T-helper 1 cell (primary cell): Measurements from ENCODE around the gene KCNJ1.

Experiments
- DNase-seq, 5 donors: peaks; one replicate each; pipeline ENCODE4 v3.0.0-alpha.2; 2012 to 2020
- total RNA-seq, 4 donors: gene quantifications; one replicate each; lab custom pipeline; 2026; lab: John Stamatoyannopoulos, UW

Gene KCNJ1
- total RNA-seq: 0 to 1.2 (median 0.35) reads per million in 4 donors

DNA sequence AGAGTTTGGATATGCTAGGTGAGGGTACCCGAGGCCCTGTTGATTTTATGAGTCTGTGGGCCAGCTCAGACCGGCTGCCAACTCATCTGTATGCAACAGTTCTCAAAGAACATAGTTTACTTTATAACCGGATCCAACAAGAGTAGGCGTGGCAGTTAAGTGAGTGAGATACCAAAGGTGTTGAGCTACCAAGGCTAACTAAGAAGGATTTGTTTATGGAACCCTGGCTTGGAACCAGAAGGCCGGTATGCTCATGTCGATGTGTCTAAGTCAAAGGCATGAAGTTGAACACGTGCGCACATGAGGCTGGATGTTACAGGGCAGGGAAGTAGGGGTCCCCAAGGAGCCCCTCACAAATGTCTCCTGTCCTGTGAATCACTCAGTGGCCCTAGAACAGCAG is at the start of gene KCNJ1:
Gene KCNJ1 (minus strand): TSS at position 20 of the 400 bp plus-strand sequence. CDS start 27,053 bp downstream, outside the sequence.
- DNase-seq: peak in 1 of 5 donors; percentile 45

GRCh38 chr11:128916681-128917080 is 49.6 kb upstream of the KCNJ1 start:
- no peak for DNase-seq

- no peak for DNase-seq
Measured at GRCh38 chr11:128916037-128916572, 49.0 kb upstream of the KCNJ1 start.

DNA sequence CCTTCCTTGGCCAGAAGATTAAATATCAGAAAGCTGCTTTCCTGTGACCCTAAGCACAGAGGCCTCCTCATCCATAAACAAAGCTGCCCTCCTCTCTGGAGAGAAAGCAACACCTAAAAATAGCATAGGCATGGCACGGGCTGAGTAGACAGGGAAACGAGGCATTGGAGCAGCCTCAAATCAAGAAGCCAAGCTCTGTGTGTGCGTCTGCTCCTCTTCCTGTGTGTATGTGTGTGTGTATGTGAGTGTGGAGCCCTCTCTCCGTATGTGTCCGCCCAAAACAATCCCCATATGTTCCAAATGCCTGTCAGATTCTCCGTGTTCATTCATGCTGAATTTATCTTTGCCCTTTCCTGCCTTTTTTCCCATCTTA is 48.0 kb upstream of the KCNJ1 start:
- DNase-seq: no peak

- no peak for DNase-seq
Measured at GRCh38 chr11:128914216-128915148, 47.4 kb upstream of the KCNJ1 start.

- DNase-seq: no peak
Measured at GRCh38 chr11:128913806-128914205, 46.7 kb upstream of the KCNJ1 start.

DNA sequence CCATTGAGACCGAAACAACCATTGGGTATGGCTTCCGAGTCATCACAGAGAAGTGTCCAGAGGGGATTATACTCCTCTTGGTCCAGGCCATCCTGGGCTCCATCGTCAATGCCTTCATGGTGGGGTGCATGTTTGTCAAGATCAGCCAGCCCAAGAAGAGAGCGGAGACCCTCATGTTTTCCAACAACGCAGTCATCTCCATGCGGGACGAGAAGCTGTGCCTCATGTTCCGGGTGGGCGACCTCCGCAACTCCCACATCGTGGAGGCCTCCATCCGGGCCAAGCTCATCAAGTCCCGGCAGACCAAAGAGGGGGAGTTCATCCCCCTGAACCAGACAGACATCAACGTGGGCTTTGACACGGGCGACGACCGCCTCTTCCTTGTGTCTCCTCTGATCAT is 44.6 kb upstream of the KCNJ1 start:
- DNase-seq: no peak

DNA sequence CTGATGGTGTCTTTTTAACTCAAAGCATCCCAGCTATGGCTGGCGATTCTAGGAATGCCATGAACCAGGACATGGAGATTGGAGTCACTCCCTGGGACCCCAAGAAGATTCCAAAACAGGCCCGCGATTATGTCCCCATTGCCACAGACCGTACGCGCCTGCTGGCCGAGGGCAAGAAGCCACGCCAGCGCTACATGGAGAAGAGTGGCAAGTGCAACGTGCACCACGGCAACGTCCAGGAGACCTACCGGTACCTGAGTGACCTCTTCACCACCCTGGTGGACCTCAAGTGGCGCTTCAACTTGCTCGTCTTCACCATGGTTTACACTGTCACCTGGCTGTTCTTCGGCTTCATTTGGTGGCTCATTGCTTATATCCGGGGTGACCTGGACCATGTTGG is 44.1 kb upstream of the KCNJ1 start:
- DNase-seq: no peak

- no peak for DNase-seq
Measured at GRCh38 chr11:128910576-128910975, 43.5 kb upstream of the KCNJ1 start.

DNA sequence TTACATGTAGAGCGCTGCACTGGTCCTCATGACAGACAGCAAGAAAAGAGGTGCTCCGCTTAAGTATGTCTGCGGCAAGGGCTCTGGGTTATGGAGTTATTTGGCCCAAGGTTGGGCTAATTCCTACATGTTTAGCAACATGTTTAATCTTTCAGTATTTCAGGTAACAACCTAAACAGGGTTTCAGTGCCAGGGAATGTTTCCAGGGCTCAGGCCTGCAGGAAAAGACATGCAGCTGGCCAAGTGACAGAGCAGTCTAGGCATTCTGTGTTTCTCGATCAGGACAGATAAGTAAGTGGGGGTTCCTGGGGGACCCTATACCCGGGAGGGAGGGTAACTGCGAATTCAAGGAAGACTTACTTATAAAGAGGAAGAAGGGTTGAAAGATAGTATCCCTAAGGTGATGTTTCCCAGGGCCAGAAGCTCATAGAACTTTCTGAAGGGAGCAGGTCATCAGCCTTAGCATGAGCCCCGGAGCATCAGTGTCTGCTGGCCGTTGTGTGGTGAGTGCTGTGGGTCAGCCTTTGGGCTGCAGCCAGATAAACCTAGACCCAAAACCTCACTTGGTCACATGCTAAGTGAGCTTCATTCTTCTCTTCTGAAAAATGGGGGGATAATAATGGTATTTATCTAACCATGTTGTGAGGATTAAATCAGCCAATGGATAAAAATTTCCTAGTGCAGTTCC is 42.5 kb upstream of the KCNJ1 start:
- no peak for DNase-seq

- DNase-seq: no peak
Measured at GRCh38 chr11:128908391-128909246, 41.5 kb upstream of the KCNJ1 start.

DNA sequence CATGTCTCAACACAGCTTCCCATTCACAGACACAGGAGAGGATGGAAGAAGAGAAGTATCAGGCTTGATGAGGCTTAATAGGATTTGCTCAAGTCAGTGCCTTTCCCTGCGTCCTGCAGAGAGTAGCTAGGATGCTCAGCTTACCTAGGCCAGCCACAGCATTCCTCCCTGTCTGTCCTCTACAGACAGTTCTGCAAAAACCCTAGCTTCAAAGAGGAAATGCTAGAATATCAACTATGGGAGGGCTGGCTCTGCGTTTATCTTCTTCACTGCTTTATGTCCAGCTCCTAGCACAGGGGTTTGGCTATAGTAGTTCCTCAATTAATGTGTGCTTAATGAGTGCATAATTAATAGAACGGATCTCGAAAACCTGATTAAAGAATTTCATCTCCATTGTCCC is 40.5 kb upstream of the KCNJ1 start:
- DNase-seq: no peak

- no peak for DNase-seq
Measured at GRCh38 chr11:128906185-128907050, 39.3 kb upstream of the KCNJ1 start.

- DNase-seq: peak in 3 of 5 donors; percentile 25 to 39 (median 28)
Measured at GRCh38 chr11:128905345-128906184, 38.5 kb upstream of the KCNJ1 start.

GRCh38 chr11:128904656-128905344 is 37.7 kb upstream of the KCNJ1 start:
- no peak for DNase-seq

- no peak for DNase-seq
Measured at GRCh38 chr11:128904303-128904655, 37.2 kb upstream of the KCNJ1 start.

- no peak for DNase-seq
Measured at GRCh38 chr11:128903248-128904061, 36.4 kb upstream of the KCNJ1 start.

DNA sequence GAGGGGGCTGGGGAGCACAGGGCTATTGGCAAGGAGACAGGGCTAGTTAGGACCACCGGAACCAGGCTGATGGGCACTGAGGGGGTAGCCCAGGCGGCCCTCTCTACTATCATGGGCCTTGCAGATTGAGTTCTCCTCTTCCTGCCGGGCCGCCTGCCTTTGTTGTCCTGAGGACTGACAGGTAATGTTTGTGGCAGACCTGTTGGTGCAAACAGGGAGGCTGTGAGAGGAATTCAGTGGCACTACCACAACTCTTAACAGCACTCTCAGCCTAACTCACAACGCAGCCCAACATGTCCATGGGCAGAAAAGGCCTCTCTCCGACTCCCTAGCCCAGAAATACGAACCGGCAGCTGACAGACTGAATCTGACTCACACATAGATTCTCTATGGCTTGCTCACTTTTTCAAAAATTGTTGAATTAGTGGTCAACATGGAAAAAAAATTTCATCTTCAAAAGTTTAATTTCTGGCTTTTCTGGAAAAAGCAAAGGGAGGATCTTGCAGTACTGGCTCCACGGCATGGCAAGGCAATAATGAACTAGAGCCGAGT is 35.5 kb upstream of the KCNJ1 start:
- no peak for DNase-seq
